ENCODE results near the gene EEFSEC.

The EEFSEC gene

GRCh38 chr3:128275316-128276145, 122.2 kb downstream of the EEFSEC start:
- DNase-seq, result no peak

GRCh38 chr3:128276146-128276435, 122.8 kb downstream of the EEFSEC start:
- DNase-seq, result no peak

DNA sequence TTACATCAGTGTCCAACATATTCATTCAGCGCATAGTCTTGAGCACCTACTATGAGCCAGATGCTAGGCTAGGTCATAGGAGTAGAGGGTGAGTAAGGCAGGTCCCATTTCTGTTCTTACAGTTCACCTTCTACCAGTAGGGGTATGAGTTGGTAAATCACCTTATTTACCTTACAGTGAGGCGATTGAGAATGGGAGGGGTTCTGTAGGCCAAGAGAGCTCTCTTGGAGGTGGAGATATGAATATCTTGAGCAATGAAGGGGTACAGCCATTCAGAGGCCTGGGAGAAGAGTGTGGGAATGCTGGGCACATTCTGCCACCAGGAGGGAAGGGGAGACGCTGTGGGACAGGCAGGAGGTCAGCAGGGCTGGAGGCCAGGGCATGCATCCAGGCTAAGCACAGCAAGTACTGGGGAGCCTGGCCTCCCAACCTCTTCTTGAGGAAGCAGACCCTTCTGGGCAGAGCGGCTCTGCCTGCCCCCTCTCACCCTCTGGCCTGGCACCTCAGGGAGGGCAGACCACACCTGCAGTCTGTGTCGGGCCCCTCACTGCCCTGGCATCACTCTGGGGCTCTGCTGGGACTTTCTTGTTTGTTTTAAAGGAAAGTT, 123.4 kb downstream of the EEFSEC start:
- DNase-seq, result no peak

DNA sequence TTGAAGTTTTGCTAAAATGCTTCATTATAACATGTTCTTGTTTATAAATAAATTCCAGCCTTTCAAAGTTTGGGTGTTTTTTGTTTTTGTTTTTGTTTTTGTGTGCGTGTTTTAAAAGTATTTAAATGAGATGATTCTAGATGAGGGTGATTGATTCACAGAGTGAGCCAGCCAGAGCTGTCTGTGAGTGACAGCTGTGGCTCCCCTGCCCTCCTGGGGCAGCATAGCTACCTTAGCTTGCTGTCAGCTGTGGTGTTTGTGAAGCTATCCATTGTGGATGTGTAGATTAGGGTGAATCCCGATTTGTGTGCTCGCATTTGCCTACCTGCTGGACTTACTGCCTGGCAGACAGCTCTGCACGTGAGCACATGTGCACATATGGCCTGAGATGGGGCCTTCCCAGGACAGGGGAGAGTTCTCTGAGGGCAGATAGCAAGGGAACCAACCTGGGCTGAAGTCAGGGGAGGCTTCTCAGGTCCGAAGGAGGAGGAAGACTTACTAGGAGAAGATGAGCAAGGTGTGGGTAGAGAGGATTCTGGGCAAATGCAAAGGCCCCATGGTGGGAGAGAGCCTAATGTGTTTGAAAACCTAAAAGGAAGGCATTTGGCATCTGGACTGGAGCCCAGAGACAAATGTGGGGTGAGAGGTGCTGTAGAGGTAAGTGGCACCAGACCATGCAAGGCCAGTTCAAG, 124.2 kb downstream of the EEFSEC start:
- DNase-seq, result no peak

GRCh38 chr3:128278130-128278529, 124.8 kb downstream of the EEFSEC start:
- DNase-seq, result no peak

DNA sequence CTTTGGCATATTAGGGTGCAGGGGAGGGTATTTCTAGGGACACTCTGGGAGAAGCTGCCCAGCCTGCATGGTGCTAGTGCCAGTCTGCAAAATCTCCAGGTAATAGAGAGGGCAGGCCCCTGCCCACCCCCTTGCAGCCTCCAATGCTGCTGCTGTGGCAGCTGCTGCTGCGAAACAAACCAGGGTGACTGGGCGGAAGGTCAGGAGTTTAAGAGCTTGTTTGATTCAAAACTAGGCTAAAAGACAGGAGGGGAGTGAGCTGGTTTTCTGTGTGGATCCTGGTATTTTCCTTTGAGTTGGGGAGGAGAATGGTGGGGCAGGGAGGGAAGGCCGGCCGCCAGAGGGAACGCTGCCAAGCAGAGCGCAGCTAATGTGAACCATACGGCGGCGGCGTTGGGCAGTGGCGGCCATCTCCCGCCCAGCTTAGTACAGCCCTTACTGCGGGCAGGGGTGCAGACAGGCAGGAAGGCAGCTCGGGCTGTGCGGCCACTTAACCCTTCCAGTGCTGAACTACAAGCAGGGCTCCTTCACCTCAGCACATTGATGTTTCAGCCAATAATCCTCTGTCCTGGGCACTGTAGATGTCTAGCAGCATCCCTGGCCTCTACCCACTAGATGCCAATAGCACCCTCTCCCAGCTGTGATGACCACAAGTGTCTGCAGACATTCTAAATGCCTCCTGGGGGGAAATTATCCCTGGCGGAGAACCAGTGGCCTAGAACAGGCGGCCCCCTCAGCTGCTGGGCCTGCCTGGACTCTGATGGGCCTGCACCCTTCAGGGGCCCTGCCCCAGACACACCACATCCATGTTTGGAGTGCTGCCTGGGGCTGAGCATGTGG, 125.7 kb downstream of the EEFSEC start:
- no peak for DNase-seq

DNA sequence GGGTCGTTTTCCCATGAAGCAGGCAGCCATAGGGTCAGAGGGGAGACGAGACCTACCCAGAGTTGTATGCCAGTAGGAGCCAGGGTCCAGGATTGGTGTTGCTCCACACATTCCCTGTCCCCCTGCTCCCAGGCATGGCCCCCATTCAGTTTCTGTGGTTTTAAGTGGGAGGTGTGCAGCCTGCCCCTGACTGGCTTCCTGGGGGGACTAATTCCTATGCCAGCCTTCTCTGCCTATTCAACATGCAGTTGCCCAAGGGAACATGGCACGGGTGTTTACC, 126.3 kb downstream of the EEFSEC start:
- DNase-seq, result no peak

DNA sequence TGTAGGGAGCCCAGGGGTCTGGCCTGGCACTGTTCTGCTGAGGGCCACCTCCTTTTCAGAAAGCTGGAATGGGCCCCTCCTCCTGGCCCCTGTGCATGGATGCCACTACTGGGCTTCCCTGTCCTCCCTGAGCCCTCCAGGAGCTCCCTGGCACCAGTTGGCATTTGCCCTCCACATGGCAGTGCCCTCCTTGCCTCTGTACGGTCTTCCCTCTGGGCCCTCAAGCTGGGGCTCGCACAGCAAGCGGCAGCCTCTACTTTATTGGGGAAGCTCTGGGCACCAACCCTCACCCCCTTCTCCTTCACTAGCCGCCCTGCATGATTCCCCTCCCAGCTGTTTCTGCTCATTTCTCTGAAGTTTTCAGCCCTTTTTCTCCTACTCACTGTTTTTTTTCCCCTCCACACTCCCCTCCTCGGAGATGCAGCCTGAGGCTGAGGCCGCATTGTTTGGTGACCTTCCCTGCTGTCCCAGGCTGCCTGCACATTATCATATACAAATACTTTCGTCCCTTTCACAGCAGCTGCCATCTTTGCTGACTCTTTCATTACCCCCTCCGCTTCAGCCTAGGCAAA, 127.3 kb downstream of the EEFSEC start:
- no peak for DNase-seq

DNA sequence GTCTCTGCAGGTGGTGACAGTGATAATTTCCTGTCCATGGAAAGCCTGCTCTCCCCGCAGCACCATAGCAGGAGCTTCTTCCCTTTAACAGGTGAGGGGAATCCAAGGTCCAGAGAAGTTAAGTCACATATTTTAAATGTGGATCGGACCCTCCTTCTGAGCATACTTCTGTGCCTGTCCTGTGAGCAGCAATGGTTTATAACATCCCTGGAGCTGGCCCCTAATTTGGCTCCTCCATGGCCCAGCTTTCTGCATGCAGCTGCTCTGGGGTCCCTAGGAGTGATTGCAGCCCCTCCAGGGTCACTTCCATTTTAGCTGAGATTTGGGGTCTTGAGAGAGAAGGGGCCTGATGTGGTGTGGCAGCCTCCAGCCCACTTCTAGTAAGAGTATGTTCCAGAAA, 127.8 kb downstream of the EEFSEC start:
- DNase-seq, result no peak

GRCh38 chr3:128281461-128282367, 128.4 kb downstream of the EEFSEC start:
- DNase-seq, result no peak

DNA sequence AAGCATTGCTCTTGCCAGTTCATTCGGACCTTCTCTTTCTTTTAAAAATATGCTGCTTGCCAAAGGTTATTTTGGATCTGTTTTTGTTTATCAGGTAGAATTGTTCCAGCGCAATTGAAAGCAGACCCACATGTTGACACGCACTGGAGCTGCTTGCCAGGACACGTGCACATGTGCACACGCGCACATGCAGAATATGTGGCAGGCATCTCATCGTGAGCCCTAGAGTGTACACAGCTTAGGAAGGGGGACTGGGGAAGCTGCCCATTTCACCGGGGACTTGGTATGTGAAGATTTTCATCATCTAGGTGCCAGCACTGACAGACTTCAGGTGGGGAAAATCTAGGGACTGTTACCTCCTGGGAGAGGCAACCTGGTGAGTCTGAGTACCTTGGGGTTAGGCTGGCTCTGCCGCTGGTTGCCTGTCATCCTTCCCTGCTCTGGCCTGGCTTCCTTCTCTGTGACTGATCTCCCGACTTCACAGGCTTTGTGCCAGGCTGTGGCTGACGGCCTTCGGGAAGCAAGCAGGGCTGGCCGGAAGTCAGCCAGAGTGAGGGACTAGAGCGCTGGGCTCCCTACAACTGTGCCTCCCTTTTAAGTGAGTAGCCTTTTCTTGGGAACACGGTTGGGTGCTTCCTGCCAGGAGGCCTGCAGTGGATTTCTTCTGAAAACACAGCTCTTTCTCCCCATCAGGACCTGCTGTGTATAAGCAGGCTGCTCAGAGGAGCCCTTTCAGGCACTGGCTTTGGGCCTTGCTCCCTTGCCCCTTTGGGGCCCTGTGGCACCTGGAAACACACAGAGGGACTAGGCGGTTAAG, 129.3 kb downstream of the EEFSEC start:
- no peak for DNase-seq

- DNase-seq, result no peak
Observed at GRCh38 chr3:128283421-128283820, 130.1 kb downstream of the EEFSEC start.

- DNase-seq, result no peak
Observed at GRCh38 chr3:128285042-128285966, 132.0 kb downstream of the EEFSEC start.

DNA sequence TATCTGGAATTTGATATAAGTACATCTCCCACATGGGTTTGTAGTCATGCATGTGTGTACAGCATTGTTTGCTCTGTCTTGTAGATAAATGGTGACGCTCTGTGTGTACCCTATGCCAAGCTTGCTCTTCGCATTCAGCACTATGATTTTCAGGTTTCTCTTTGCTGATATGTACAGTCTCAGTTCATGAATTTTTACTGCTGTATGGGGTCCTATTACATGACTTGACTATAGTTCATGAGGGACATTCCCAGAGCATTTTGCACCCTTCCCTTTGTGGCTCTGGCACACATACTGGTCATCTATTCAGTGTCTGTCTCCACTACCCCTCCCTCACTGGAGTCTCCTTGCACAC, 132.7 kb downstream of the EEFSEC start:
- DNase-seq, result no peak

GRCh38 chr3:128286691-128287090, 133.4 kb downstream of the EEFSEC start:
- DNase-seq, result no peak

DNA sequence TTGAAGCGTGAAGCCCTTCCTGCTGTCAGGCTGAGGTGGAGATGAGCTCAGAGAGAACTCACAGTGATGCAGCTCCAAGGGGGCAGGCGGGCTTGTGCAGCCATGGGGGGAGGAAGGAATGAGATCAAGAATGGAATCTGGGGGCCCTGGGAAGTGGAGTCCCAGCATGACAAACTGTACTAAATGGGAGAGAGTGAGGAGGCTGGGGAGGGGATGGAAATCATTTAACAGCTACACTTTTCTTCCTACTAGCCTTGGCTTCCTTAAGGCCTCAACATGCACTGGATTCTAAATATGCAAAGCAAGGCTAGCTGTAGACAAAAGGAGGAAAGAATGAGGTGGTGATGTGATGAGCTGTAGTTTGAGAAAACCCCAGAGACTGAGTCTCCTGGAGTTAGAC, 133.9 kb downstream of the EEFSEC start:
- DNase-seq, result no peak

DNA sequence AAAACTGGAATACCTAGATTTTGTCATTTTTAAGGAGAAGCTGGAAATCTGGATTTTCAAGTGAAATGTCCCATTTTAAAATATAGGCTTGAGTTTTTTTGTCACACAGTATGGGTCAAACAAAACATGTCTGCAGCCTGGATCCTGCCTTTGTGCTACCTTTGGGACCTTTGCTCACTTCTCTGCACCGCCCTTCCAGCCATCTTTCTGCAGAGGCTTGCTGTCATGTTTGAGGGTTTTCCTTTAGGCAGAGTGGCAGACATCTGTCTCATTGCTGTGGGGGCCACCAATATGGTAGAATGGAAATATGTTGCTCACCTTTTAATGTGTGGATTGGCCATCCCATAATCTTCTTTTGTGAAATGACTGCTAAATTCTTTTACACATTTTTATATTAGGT, 136.3 kb downstream of the EEFSEC start:
- DNase-seq, result no peak

- DNase-seq, result no peak
Observed at GRCh38 chr3:128290484-128290883, 137.2 kb downstream of the EEFSEC start.

DNA sequence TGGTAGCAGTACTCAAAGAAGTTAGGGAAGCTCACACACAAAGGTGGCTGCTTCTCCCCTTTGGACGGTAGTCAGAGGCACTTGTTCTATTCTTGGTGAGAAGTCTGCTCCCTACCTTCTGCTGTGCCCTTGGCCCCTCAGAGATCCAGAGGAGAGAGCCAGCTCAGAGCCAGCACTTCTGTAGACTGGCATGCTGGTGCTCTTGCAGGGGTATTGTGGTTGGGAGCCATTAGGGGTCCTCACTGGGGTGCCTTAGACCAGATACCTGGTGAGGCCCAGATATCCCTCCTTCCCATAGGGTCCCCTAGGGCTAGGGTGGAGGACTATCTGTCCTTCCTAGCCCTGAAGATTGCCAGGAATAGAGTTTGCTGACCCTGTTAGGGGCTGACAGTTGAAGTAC, 140.6 kb downstream of the EEFSEC start:
- DNase-seq, result no peak

- no peak for DNase-seq
Observed at GRCh38 chr3:128294999-128295468, 141.8 kb downstream of the EEFSEC start.
